Stimulated activated CD4-positive, alpha-beta T cell treated with anti-CD3 and anti-CD28 coated beads, Interleukin-15, amount 100 ng/mL, for 24 hours (primary cell): ENCODE results near the gene KRT33A.

ENCODE experiments used
- DNase-seq: peaks from one replicate; pipeline ENCODE4 v3.0.0-alpha.2; 2020

Gene KRT33A

DNA sequence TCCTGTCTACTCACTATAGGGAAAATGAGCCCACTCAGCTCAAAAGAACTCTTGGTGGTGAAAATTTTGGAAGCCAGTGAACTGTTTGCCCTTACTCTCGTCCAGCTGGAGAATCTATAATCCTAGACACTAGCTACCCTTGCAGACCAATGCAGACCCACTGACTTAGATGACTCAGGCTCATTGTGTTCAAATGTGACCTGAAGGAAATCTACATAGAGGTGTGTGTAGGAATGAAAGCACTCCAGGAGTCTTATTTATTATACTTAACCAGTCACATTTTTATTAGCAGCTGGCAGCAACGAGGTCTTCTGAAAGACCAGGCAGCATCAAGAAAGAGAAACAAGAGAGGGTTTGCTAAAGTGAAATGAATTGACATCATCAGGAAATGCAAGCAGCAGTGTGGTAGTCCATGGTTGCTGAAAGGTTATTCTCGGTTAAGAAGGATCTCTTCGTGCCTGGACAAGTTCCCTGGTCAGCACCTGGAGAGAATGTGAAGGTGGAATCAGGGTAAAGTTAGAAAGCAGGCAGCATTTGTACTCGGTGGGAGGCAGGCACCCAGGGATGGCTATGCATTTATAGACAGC is 49.3 kb downstream of the KRT33A start:
- DNase-seq: no peak

DNA sequence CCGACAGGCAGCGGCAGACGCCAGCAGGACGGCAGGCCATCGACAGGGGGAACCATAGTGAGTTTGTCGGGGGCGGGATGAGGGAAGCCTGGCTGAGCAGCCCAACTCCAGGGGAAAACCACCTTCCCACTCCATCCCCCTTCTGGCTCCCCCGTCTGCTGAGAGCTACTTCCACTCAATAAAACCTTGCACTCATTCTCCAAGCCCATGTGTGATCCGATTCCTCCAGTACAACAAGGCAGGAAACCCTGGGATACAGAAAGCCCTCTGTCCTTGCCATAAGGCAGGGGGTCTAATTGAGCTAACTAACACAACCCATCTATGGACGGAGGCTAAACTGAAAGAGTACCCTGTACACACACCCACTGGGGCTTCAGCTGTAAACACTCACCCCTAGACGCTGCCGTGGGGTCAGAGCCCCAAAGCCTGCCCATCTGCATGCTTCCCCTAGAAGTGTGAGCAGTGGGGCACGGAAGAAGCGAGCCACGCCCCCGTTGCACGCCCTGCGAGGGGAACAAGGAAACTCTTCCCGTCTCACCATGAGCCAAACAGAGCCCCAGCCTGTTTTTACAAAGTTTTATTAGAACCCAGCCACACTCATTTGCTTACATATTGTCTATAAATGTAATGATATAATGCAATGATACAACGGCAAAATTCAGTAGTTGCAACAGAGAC is 52.0 kb downstream of the KRT33A start:
- no peak for DNase-seq

DNA sequence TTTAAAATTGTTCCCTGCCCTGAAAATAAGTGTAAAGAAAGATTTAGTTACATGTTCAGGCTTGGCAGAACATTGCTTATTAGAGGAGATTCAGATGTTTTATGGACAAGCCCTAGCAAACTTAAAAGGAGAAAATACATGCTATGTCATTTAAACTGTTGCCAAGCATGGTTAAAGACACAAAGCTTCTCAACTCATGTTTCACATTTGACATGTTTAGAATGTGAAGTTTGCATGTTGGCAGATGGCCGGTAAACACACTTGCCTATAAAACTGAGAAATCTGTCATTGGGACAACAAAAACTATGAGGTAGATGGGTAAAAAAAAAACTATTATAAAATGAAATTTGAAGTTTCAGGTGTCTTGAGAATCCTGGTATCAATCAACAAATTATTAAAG is 53.8 kb downstream of the KRT33A start:
- DNase-seq: no peak
